OCI-M1 (cell line): ENCODE data around the gene CST9.
"Not testable (repeated sequence)": the region's sequence is repeated elsewhere in the genome, so short reads cannot be mapped to it uniquely, and the experiment has no call there.

ENCODE experiments used
- DNase-seq: peaks from one replicate; lab custom pipeline; 2025; lab: John Stamatoyannopoulos, UW

Gene CST9

DNA sequence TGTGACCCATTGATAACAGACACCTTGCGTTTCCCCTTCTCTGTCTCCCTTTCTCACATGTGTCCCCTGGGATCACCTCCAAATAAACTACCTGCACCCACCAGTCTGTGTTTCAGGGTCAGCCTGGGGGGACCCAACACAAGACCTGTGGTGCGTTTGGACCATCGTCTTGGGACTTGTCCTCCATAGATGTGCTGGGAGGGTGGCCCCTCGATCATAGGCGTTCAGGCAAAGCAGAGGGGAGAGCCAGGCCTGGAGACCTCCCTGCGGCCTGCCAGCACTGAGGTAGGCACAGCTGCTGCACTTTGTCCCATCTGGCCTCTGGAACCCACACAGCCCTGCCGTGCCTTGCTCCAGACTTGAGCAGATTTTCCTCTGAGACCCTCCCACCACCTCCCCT, 18.1 kb downstream of the CST9 start:
- DNase-seq: no peak

DNA sequence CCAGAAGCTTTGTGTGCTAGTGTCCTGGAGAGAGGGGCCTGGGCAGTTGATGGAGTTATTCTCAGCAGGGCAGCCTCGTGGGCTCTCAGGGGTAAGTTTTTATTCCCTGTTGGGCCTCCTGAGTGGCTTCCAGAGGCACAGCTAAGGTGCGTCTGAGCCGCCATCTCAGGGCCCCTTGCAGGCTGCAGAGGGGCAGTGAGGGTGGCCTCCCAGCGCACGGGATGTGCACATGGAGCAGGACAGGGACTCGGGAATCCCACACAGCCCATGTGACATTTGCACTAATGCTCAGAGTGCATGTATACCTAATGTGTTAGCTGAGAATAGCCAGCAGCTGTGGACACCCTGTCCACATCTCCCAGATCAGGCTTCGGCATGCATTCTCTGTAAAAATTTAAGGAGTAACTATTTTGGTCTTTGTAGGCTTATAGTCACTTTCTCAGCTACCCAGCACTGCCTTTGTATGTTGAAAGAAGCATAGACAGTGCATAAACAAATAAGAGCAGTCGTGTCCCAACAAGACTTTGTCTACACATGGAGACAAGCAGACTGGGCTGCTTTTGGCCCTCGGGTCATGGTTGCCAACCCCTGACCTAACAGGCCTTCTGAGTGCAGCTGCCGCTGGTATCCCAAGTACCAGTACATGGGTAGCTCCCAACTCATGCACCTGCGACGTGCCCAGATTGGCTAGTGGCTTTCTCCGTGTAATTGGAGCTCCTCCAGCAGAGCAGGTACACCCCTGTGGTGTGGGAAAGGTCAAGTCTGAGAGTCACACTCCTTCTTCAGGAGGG, 18.8 kb downstream of the CST9 start:
- DNase-seq: no peak

DNA sequence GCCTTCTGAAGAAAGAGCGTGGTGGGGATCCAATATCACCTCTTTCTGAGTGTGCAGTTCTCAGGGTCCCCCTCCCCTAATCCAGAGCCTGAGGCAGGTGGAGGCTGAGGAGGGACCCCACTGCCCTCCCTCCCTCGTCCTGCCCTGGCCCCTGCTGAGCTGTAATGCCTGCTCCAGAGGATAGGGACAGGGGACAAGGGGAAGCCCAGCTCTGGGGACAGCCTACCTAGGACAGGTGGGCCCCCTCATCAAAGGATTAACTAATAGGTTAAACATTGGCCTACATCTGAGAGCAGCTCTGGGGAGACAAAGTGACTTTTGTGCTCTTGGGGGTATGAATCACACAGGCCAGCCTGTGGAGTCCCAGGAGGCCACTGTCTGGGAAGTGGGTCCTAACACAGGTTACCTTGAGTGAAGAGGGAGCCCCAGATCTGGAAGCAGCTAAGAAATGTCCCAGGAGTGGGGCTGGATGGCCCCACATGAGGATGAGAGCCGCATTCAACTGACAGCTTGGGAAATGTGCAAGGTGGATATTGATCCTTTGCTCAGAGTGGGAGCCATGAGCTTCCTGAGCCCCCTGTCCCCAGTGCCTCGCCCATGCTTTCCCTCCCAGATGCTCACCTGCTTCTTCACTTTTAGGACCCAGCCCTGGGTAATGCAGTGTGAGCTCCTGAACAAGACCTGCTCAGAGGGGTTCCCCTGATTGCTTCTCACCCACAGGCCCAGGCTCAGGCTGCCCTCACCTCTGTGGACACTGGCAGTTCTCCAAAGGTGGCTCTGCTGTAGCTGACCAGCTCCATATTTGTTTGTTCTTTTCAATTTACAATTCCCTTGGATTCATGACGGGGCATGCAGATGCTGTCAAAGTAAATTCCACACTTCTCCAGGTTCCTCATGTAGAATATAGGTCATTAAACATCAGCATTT, 19.6 kb downstream of the CST9 start:
- DNase-seq: no peak

DNA sequence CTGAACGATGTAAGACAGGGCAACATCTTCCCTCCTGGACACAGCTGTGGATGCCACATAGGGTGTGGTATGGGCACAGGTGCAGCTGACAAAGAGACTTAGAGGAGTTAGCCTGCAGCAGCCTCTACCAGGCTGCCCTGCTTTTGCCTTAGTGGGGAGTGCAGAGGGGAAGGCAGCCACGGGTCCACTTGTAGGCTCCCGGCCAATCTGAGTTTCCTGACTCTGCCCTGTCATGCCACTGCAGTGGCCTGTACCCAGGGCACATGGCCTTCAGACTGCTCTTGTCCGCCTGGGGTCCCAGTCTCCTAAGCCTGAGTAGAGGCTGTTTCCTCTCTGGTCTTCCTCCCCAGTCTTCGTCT, 20.3 kb downstream of the CST9 start:
- DNase-seq: no peak

DNA sequence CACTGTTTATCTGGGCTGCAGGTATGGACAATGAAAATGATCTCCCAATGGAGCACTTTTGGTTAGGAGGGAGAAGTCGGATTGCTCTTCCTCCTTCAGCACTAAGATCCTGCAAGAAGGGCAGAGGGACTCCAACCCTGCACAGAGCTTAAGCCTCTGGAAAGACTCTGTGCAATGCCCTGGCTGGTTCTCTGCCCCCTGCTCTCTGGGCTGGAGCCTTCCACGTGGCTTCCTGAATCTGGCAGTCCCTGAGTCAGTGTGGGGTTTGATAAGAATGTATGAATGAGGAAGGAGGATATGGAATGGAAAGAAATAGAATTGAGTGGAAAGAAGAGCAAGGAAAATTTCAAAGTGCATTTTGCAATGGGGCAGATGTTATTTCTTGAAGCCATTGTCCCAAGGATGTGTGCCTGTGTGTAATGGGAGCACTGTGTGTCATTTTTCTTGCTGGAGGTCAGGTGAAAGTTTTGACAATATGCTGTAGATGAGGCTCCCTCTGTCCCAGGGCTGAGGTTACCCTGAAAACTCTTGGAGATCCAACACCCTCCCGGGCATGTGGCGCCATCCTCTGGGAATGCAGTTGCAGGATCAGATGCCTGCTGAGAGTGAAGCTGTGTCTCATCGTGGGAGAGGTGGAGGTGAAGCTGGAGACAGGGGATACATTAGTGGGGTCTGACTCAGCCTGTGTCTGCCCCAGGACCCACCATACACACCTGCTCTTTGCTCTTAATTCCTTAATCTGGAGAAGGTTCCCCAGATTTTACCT, 21.1 kb downstream of the CST9 start:
- peak; percentile 3 for DNase-seq

DNA sequence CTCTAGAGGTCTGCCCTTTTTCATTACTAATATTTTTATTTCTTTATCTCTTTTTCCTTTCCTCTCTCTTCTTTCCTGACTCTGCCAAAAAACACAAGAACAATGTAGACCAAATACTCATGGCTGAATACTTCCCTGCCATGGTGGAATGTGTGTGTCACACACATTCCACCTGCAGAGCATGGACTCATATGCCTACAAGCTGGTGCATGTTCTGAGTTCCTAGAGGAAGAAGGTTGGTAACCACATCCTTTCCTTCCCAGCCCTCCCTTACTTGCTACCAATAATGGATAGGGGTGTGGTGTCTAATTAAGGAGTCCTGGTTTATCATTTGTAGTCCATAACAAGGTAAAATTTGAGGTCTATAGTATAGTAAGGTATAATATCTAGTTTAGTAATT, 22.2 kb downstream of the CST9 start:
- DNase-seq: no peak

DNA sequence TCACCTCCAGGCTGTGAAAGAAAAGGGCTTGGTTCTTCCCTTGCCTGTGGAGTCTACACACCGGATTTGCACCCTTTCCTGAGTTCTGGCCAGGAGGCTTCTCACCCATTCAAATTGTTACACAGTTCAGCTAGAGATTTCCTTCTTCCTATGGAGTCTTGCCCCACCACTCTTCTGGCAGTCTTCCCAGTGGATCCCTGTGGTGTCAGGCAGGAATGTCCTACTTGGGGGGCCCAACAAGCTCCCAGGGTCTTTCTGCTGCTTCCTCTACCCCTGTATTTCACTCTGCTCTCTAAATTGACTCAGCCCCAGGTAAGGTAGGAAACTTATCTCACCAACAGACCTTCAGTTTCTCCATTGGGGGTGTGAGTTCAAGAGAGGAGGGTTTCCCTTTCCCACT, 23.4 kb downstream of the CST9 start:
- DNase-seq: no peak

DNA sequence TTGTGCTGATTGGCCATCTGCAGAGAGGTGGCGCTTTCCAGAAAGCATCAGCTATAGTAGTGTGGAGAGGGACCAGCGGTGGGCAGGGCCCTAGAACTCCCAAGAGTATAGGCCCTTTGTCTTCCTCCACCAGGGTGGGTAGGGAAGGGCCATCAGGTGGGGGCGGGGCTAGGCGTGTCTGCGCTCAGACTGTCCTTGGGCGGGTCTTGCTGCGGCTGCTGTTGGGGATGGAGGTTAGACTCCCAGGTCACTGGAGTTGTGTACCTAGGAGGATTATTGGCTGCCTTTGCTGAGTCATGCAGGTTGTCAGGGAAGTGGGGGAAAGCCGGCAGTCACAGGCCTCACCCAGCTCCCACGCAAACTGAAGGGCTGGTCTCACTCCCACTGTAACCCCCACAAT, 23.9 kb downstream of the CST9 start:
- DNase-seq: not testable (repeated sequence)

DNA sequence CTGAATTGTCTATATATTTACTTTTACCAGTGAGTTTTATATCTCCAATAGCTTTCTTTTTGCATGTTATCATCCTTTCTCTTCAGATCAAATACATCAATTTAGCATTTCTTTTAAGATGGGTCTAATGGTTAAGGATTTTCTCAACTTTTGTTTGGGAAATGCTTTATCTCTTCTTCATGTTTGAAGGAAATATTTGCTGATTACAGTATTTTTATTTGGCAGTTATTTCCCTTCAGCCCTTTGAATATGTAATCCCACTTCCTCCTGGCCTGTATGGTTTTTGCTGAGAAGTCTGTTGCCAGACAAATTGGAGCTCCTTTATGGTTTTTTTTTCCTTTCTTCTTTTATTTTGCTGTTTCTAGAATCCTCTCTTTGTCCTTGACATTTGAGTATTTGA, 30.7 kb downstream of the CST9 start:
- DNase-seq: no peak

DNA sequence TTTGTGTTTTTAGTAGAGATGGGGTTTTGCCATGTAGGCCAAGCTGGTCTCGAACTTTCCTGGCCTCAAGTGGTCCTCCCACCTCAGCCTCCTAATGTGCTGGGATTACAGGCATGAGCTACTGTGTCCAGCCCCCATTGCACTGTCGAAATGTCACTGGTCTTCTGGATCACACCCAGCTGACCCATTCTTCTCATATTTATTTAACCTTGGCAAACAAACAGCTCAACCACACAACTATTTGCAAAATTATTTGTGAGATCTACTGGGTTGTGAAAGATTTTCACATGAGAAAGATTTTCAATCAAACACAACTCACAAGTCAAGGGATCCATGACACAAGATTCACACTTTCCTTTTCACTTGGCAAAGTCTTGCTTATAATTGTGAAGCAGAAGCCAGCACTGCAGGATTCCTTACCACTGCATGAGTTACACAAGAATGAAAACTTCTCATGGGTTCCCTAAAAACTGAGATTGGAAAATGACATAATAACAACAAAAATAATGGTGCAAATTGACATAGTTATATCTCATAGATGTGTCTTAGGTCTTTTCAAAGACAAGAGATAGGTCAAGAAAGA, 35.4 kb downstream of the CST9 start:
- no peak for DNase-seq

DNA sequence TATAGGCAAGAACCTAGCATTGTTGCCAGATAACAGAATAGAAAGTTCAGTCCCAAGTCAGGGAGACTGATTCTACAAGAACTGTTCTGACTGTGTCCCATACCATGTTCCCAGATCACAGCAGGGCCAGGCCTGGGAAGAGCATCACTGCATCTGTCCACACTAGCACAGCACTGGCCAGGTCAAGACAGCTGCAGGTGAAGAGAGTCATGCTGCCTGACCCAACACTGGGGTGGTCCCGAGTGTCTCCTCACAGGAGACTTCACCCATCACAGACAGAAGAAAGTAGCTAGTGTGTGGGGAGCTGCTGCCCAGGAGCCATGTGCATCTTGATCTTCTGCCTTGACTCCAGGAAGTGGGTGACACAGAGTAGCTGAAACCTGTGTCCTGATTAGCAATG, 36.1 kb downstream of the CST9 start:
- no peak for DNase-seq

DNA sequence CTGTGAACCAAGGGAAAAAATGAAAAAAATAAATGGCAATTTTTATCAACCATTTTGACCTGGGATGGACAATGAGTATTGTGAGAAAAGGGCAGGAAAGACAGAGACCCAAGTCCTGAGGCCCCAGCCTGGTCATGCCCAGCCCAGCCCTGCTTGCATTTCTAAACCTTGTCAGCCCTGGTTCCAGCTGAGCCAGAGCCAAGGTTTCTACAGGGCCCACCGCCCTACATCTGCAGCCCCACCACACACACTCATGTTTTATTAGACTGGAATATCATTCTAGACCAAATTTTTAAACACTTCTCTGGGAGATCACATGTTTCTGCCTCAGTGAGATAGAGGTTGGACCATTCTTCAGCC, 36.8 kb downstream of the CST9 start:
- no peak for DNase-seq

DNA sequence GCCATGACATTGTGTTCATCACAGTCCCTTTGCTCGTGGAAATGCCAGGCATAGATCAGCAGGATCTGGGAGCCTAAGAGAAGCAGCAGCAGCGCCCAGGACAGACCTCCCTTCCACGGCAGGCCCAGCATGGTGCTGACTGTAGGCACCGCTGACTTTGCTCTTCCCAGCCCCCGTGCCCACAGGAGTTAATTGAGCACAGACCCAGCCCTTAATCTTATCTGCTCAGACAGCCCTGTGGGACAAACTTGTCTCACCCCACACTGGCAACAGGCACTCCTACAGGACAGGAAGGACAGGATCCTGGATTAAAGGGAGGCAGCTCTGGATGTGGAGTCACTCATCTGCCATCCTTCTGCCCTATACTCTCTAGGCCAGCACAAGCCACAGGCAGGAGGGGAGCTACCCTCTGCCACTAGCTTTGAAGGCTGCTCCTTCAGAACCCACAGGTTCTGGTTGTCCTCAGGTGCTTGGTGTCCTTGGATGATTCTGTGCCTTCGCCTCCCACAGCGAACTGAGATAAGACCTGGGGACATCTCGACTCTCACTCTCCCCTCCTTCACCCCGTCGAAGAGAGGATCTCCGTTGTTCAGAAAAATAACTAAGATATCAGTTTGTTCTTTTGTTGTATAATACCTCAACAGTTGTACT, 37.3 kb downstream of the CST9 start, which contains the start of gene CST9L:
Gene CST9L (minus strand): TSS at position 165 of the 651 bp plus-strand sequence. CDS start 34 bp downstream, at position 131.
- no peak for DNase-seq

DNA sequence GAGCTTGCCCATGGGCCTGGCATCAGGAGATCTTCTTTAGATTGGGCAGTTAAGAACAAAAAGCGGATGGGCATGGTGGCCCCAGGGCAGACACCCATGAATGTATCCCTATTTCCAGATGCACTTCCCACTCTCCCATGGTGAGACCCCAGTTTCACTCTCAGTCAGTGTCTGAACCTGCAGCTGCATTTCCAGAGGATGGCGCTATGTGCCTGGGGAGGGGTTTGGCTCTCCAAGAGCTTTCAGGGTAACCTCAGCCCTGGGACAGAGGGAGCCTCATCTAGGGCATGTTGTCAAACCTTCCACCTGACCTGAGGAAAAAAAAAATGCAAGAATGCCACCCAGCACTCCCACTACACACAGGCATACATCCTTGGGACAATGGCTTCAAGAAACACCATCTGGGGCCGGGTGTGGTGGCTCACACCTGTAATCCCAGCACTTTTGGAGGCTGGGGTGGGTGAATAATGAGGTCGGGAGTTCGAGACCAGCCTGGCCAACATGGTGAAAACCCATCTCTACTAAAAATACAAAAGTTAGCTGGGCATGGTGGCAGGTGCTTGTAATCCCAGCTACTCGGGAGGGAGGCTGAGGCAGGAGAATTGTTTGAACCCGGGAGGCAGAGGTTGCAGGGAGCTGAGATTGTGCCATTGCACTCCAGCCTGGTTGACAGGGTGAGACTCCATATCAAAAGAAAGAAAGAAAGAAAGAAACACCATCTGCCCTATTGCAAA, 39.4 kb downstream of the CST9 start:
- no peak for DNase-seq

DNA sequence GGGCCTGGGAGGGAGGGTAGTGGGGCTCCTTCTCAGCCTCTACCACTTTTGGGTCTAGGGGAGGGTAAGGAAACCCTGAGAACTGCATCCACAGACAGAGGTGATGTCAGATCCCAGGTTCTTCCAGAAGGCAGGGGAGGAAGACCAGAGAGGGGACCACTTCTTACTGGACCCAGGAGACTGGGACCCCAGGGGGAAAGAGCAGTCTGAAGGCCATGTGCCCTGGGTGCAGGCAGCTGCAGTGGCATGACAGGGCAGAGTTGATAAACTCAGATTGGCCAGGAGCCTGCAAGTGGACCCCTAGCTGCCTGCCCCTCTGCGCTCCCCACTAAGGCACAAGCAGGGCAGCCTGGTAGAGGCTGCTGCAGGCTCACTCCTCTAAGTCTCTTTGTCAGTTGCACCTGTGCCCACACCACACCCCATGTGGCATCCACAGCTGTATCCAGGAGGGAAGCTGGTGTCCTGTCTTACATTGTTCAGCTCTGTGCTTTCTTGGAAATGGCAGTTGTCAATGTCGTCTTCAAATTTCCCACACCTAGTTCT, 40.1 kb downstream of the CST9 start:
- DNase-seq: no peak

DNA sequence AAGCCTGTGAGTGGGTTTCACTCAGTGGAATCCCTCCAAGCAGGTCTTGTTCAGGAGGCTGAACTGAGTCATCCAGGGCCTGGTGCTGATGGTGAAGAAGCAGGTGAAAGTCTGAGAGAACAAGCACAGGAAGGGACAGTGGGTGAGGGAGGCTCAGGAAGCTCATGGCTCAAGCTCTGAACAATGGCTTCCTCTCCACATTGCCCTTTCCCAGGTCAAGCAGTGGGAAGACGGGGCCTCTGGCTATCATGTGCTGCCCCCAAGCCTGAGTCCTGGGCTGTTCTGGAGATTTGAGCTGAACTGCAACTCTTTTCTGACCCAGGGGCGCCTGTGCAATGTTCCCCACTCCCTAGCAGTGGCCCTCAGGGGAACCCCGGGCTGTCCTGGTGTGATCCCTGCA, 40.8 kb downstream of the CST9 start:
- no peak for DNase-seq

DNA sequence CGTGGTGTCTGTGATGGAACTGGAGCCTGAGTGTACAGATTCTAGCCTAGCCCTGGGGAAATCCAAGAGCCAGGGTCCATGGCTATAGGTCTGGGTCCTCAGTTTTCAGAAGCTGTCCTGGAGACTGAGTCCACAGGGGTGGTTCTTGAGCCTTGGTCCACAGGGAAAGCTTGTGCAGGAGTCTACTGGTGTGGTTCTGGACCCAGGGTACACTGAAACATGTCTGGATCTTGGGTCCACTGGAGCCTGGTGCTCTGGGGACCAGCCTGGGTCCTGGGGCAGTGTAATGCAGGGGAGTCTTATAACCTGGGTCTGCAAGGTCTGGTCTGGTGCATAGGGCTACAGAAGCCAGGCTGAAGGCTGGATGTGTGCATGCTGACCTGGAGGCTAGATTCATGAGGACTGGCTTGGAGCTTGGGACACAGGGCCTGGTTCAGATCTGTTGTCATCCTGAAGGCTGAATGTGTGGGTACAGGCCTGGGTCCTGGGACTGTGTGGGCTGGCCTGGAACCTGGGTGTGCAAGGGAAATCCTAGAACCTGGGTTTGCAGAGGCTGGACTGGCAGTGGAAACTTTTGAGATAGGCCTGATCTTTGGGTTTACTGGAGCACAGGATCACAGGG, 42.9 kb downstream of the CST9 start:
- no peak for DNase-seq

DNA sequence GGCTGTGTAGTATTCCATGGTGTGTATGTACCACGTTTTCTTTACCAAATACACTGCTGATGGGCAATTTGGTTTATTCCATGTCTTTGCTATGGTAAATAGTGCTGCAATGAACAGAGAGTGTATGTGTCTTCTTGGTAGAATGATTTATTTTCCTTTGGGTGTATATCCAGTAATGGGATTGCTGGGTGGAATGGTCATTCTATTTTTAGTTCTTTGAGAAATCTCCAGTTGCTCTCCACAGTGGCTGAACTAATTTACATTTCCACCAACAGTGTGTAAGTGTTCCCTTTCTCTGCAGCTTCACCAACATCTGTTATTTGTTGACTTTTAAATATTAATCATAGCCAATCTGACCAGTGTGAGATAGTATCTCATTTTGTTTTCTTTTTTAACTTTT, 51.3 kb downstream of the CST9 start:
- no peak for DNase-seq
